H9 (cell line): ENCODE measurements around the gene GALNT10. TPM values are rescaled to one million over a fixed set of nuclear protein-coding genes. Genes with fewer than 3 reads are reported as not detected.

Experiments used
- DNase-seq: peaks from one replicate; pipeline ENCODE4 v3.0.0-alpha.2; 2017
- H2AFZ ChIP-seq: one replicate; pipeline ENCODE4 v1.6.1; 2013; ENCODE audit warnings: mild to moderate bottlenecking, low read length, control low read depth, moderate library complexity
- H2AK5ac ChIP-seq: 2 replicates; pipeline ENCODE4 v1.6.1; 2013; ENCODE audit warnings: low read length, control low read depth, mixed read lengths; ENCODE audit not compliant: insufficient read length
- H2BK120ac ChIP-seq: one replicate; pipeline ENCODE4 v1.6.1; 2013; ENCODE audit warnings: low read depth, mild to moderate bottlenecking, low read length, control low read depth, inconsistent platforms; ENCODE audit not compliant: poor library complexity, severe bottlenecking
- H2BK12ac ChIP-seq: 2 replicates; pipeline ENCODE4 v1.6.1; 2013; ENCODE audit warnings: low read length, control low read depth, mixed read lengths, low read depth; ENCODE audit not compliant: insufficient read length
- H2BK15ac ChIP-seq: 2 replicates; pipeline ENCODE4 v1.6.1; 2013; ENCODE audit warnings: low read depth, low read length, control low read depth
- H2BK20ac ChIP-seq: one replicate; pipeline ENCODE4 v1.6.1; 2013; ENCODE audit warnings: low read depth, mild to moderate bottlenecking, low read length, control low read depth, inconsistent platforms; ENCODE audit not compliant: poor library complexity, severe bottlenecking
- H2BK5ac ChIP-seq: 2 replicates; pipeline ENCODE4 v1.6.1; 2013; ENCODE audit warnings: low read length, control low read depth, mixed read lengths; ENCODE audit not compliant: insufficient read length
- H3K14ac ChIP-seq: 2 replicates; pipeline ENCODE4 v1.6.1; 2013; ENCODE audit warnings: low read length, control low read depth; ENCODE audit not compliant: insufficient read depth
- H3K18ac ChIP-seq: 2 replicates; pipeline ENCODE4 v1.6.1; 2013; ENCODE audit warnings: low read depth, mild to moderate bottlenecking, mixed read lengths, low read length, control low read depth; ENCODE audit not compliant: insufficient read length
- H3K23ac ChIP-seq: 2 replicates; pipeline ENCODE4 v1.6.1; 2013; ENCODE audit warnings: low read length, control low read depth, mixed read lengths, low read depth; ENCODE audit not compliant: insufficient read length
- H3K23me2 ChIP-seq: 2 replicates; pipeline ENCODE4 v1.6.1; 2013; ENCODE audit warnings: low read depth, mild to moderate bottlenecking, mixed read lengths, low read length, control low read depth; ENCODE audit not compliant: insufficient read length, poor library complexity, severe bottlenecking
- H3K27ac ChIP-seq: 2 replicates; pipeline ENCODE4 v1.5.1; 2013; ENCODE audit warnings: low read length, control low read depth, mixed read lengths, low read depth; ENCODE audit not compliant: insufficient read length
- H3K27me3 ChIP-seq: 2 replicates; pipeline ENCODE4 v1.6.1; 2013; ENCODE audit warnings: low read length, control low read depth, inconsistent platforms; ENCODE audit not compliant: insufficient read depth
- H3K4ac ChIP-seq: 2 replicates; pipeline ENCODE4 v1.6.1; 2013; ENCODE audit warnings: low read depth, mild to moderate bottlenecking, control low read depth, inconsistent platforms, low read length, moderate library complexity
- H3K4me1 ChIP-seq: 2 replicates; pipeline ENCODE4 v1.6.1; 2013; ENCODE audit warnings: low read length, control low read depth, inconsistent platforms; ENCODE audit not compliant: insufficient read depth
- H3K4me2 ChIP-seq: 2 replicates; pipeline ENCODE4 v1.6.1; 2013; ENCODE audit warnings: low read length, control low read depth, mixed read lengths; ENCODE audit not compliant: insufficient read length, insufficient read depth
- H3K56ac ChIP-seq: 2 replicates; pipeline ENCODE4 v1.6.1; 2013; ENCODE audit warnings: low read depth, mild to moderate bottlenecking, mixed read lengths, low read length, control low read depth; ENCODE audit not compliant: insufficient read length
- H3K79me1 ChIP-seq: 2 replicates; pipeline ENCODE4 v1.6.1; 2013; ENCODE audit warnings: low read depth, mild to moderate bottlenecking, moderate library complexity, low read length, control low read depth, inconsistent platforms; ENCODE audit not compliant: insufficient read depth, poor library complexity, severe bottlenecking
- H3K79me2 ChIP-seq: 2 replicates; pipeline ENCODE4 v1.6.1; 2013; ENCODE audit warnings: low read length, control low read depth, inconsistent platforms; ENCODE audit not compliant: insufficient read depth
- H3K9ac ChIP-seq: 2 replicates; pipeline ENCODE4 v1.6.1; 2013; ENCODE audit warnings: low read length, control low read depth, mixed read lengths; ENCODE audit not compliant: insufficient read length; ENCODE audit errors: extremely low read depth
- H3K9me3 ChIP-seq: one replicate; pipeline ENCODE4 v1.6.1; 2013; ENCODE audit warnings: low read depth, low read length, inconsistent platforms; ENCODE audit not compliant: control insufficient read depth
- H3T11ph ChIP-seq: one replicate; pipeline ENCODE4 v1.6.1; 2013; ENCODE audit warnings: mild to moderate bottlenecking, low read length, control low read depth, inconsistent platforms
- H4K20me1 ChIP-seq: one replicate; pipeline ENCODE4 v1.6.1; 2013; ENCODE audit not compliant: control insufficient read depth, insufficient read length, insufficient read depth
- H4K5ac ChIP-seq: 2 replicates; pipeline ENCODE4 v1.6.1; 2013; ENCODE audit warnings: low read depth, mild to moderate bottlenecking, mixed read lengths, low read length, control low read depth; ENCODE audit not compliant: insufficient read length
- H4K8ac ChIP-seq: replicated peaks from 2 replicates; pipeline ENCODE4 v1.6.1; 2013; ENCODE audit warnings: low read length, control low read depth, mixed read lengths, low read depth; ENCODE audit not compliant: insufficient read length
- H4K91ac ChIP-seq: 2 replicates; pipeline ENCODE4 v1.6.1; 2013; ENCODE audit warnings: low read depth, mild to moderate bottlenecking, moderate library complexity, mixed read lengths, low read length, control low read depth; ENCODE audit not compliant: insufficient read length
- H3K27ac Mint-ChIP-seq, 3 experiments: 2 replicates in 2 of 3; 3 replicates in 1 of 3; pipeline ENCODE4 v1.8.0; 2020 to 2021; ENCODE audit warnings: mixed read lengths in 3 of 3, mild to moderate bottlenecking in 1 of 3, moderate library complexity in 1 of 3
- H3K27me3 Mint-ChIP-seq: 2 replicates; pipeline ENCODE4 v1.8.0; 2021; ENCODE audit warnings: low read depth, mild to moderate bottlenecking, moderate library complexity, mixed read lengths
- H3K36me3 Mint-ChIP-seq, 3 experiments: 2 replicates in 2 of 3; 3 replicates in 1 of 3; pipeline ENCODE4 v1.8.0; 2020 to 2021; ENCODE audit warnings: low read depth in 3 of 3, mixed read lengths in 3 of 3; ENCODE audit not compliant: insufficient read depth in 1 of 3
- H3K4me1 Mint-ChIP-seq, 2 experiments: 2 replicates each; pipeline ENCODE4 v1.8.0; 2020; ENCODE audit warnings: mixed read lengths in 2 of 2
- H3K4me3 Mint-ChIP-seq, 2 experiments: 2 replicates in 1 of 2; 3 replicates in 1 of 2; pipeline ENCODE4 v1.8.0; 2020 to 2021; ENCODE audit warnings: mild to moderate bottlenecking in 2 of 2, mixed read lengths in 2 of 2, moderate library complexity in 1 of 2
- H3K9me3 Mint-ChIP-seq, 2 experiments: 2 replicates in 1 of 2; 3 replicates in 1 of 2; pipeline ENCODE4 v1.8.0; 2020; ENCODE audit warnings: mild to moderate bottlenecking in 2 of 2, mixed read lengths in 2 of 2, moderate library complexity in 1 of 2
- CTCF ChIP-seq: fragments of 200-600 bp; sonication (generic); conservative IDR thresholded peaks from 3 replicates; pipeline ENCODE4 v1.8.0; 2021; ENCODE audit warnings: antibody characterized with exemption, mild to moderate bottlenecking
- WGBS: extraction: QIAGEN DNeasy Blood & Tissue Kit; methylation state at CpG from one replicate; pipeline ENCODE4 v1.1.7; 2013; ENCODE audit warnings: missing lambda C conversion rate, low lambda C conversion rate, mixed read lengths; ENCODE audit not compliant: insufficient read length; ENCODE audit errors: extremely low coverage; 5-methylcytosine and 5-hydroxymethylcytosine counted together
- total RNA-seq: library from RNA; stranded (reverse); gene quantifications from 2 replicates; pipeline ENCODE4 v1.2.1, GENCODE V29; 2021

Gene GALNT10
- total RNA-seq, 1 experiment from 2014 or later: 15.4 TPM

DNA sequence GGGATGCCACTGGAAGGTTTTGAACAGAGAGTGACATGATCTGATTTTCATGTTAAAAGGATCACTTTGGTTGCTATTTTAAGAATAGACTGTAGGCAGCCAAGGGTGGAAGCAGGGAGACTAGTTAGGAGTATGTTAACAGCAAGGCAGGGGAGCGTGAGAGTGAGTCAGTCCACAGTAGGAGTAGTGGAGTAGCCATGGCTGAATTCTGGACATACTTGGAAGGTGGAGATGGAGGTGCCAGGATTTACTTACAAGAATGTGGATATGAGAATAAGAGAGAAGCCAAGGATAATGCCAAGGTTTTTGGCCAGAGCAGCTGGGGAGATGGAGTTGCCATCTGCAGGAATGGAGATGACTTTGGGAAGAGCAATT is 118.8 kb downstream of the GALNT10 start:
- Histone ChIP-seq H3K9me3 (no peaks in the 10 kb centered on the region), H2AFZ (no peak overlapping the region), H3K18ac (no peak overlapping the region), H3K27me3 (no peaks in the 10 kb centered on the region), H3K79me1 (no peaks in the 10 kb centered on the region), H2BK120ac (no peak overlapping the region), H3K4me2 (no peak overlapping the region), H2AK5ac (no peak overlapping the region), H2BK20ac (no peak overlapping the region), H3T11ph (no peak overlapping the region), H3K23me2 (no peaks in the 10 kb centered on the region), H4K20me1 (no peaks in the 10 kb centered on the region), H3K23ac (no peak overlapping the region), H3K9ac (no peak overlapping the region), H4K5ac (no peak overlapping the region), H2BK12ac (no peak overlapping the region), H3K56ac (no peak overlapping the region), H3K14ac (no peak overlapping the region), H3K4me1 (no peaks in the 10 kb centered on the region), H3K4ac (no peak overlapping the region), H2BK5ac (no peak overlapping the region), H3K27ac (no peak overlapping the region), H2BK15ac (no peak overlapping the region), H3K79me2 (no peaks in the 10 kb centered on the region), H4K91ac (no peak overlapping the region), H4K8ac (no peak overlapping the region)
- no peak for DNase-seq
- no CpG with 5 or more reads among the region's 1 CpG for WGBS
- Mint-ChIP-seq H3K27ac (no peak overlapping the region), H3K4me1 (no peaks in the 10 kb centered on the region), H3K36me3 (peaks cover 0 to 3% (median 2%) of the 10 kb centered on the region in 3 experiments; a peak in 2 of 7 replicates), H3K9me3 (no peaks in the 10 kb centered on the region; a peak in 1 of 5 replicates), H3K4me3 (no peak overlapping the region), H3K27me3 (no peaks in the 10 kb centered on the region)
- no peak for TF ChIP-seq CTCF
